SU-DHL-6 (cell line): ENCODE measurements around the gene EIF3I.
A peak's percentile ranks its signal among the peaks of the same experiment; 100 is the strongest.

ENCODE experiments used
- H2AFZ ChIP-seq: fragments of 200-600 bp; sonication (generic); 2 replicates; pipeline ENCODE4 v1.6.1; 2014; ENCODE audit warnings: low read depth, mild to moderate bottlenecking, moderate library complexity, mixed read lengths, antibody characterized with exemption, low read length; ENCODE audit not compliant: severe bottlenecking
- H3F3A ChIP-seq: fragments of 200-600 bp; shearing (Covaris generic); 2 replicates; pipeline ENCODE4 v1.6.0; 2016; ENCODE audit warnings: antibody characterized with exemption, mild to moderate bottlenecking; ENCODE audit not compliant: insufficient read depth
- H3K27ac ChIP-seq: fragments of 200-600 bp; sonication (generic); 2 replicates; pipeline ENCODE4 v1.5.1; 2016; ENCODE audit warnings: low read depth, mild to moderate bottlenecking, low read length, moderate library complexity, mixed read lengths
- H3K27me3 ChIP-seq: fragments of 200-600 bp; sonication (generic), shearing (Covaris generic); 2 replicates; pipeline ENCODE4 v1.6.0; 2014; ENCODE audit warnings: mild to moderate bottlenecking, low read length
- H3K36me3 ChIP-seq: fragments of 200-600 bp; sonication (generic); 2 replicates; pipeline ENCODE4 v1.6.1; 2014; ENCODE audit warnings: mild to moderate bottlenecking, low read length, mixed read lengths
- H3K4me2 ChIP-seq: fragments of 300-600, 200-600 bp; shearing (Covaris generic), sonication (generic); 2 replicates; pipeline ENCODE4 v1.6.0; 2014; ENCODE audit warnings: low read length, low read depth, mild to moderate bottlenecking; ENCODE audit not compliant: poor library complexity, severe bottlenecking
- H3K4me3 ChIP-seq: fragments of 200-600 bp; sonication (generic); 2 replicates; pipeline ENCODE4 v1.5.1; 2014; ENCODE audit warnings: antibody characterized with exemption, low read length, mild to moderate bottlenecking, mixed read lengths; ENCODE audit not compliant: insufficient read depth, poor library complexity, severe bottlenecking
- H3K79me2 ChIP-seq: fragments of 200-600 bp; sonication (generic); 2 replicates; pipeline ENCODE4 v1.6.1; 2014; ENCODE audit warnings: mild to moderate bottlenecking, low read length, moderate library complexity; ENCODE audit not compliant: insufficient read depth
- H3K9ac ChIP-seq: fragments of 200-600 bp; sonication (generic); 2 replicates; pipeline ENCODE4 v1.7.0; 2014; ENCODE audit warnings: mild to moderate bottlenecking, low read length
- H3K9me2 ChIP-seq: fragments of 200-600 bp; sonication (generic); replicated peaks from 2 replicates; pipeline ENCODE4 v1.6.1; 2014; ENCODE audit warnings: low read length; ENCODE audit not compliant: insufficient read depth
- H3K9me3 ChIP-seq: fragments of 200-600 bp; sonication (generic); 2 replicates; pipeline ENCODE4 v1.6.1; 2014; ENCODE audit warnings: low read length, mixed read lengths; ENCODE audit not compliant: insufficient read depth
- H4K20me1 ChIP-seq: fragments of 200-600 bp; sonication (generic); 2 replicates; pipeline ENCODE4 v1.6.1; 2014; ENCODE audit warnings: low read depth, mild to moderate bottlenecking, antibody characterized with exemption, low read length, moderate library complexity, mixed read lengths
- EZH2phosphoT487 ChIP-seq: fragments of 200-600 bp; sonication (generic), shearing (Covaris generic); conservative IDR thresholded peaks from 2 replicates; pipeline ENCODE4 v1.6.1; 2018; ENCODE audit warnings: mild to moderate bottlenecking, antibody characterized with exemption, low read length, moderate library complexity, mixed read lengths
- TF ChIP-seq, protein P1 (sequence below): fragments of 200-600 bp; sonication (generic); IDR thresholded peaks from one replicate; pipeline ENCODE4 v1.5.1; 2017; ENCODE audit warnings: antibody characterized with exemption, mild to moderate bottlenecking, low read length, moderate library complexity; ENCODE audit not compliant: insufficient read depth, poor library complexity, severe bottlenecking

The EIF3I gene

DNA sequence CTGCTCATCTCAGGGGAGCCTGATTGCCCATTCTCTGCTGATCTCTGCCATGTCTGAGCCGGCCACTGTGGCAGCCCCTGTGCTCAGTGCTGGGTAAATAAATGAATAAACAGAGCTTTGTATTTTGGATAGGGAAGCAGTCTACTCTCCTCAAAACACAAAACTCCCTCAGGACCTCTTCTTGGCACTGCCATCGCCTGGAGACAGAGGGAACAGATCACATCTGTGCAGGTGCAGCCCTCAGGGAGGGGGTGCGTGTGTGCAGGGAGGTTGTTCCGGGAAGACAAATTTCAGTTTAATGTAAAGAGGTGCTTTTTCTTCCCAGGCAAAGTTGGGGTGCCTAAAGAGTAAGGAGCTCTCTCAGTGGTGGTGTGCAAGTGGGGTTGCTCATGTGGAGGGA, 17.1 kb downstream of the EIF3I start:
- no peak for TF ChIP-seq EZH2phosphoT487
- TF ChIP-seq, protein P1, sequence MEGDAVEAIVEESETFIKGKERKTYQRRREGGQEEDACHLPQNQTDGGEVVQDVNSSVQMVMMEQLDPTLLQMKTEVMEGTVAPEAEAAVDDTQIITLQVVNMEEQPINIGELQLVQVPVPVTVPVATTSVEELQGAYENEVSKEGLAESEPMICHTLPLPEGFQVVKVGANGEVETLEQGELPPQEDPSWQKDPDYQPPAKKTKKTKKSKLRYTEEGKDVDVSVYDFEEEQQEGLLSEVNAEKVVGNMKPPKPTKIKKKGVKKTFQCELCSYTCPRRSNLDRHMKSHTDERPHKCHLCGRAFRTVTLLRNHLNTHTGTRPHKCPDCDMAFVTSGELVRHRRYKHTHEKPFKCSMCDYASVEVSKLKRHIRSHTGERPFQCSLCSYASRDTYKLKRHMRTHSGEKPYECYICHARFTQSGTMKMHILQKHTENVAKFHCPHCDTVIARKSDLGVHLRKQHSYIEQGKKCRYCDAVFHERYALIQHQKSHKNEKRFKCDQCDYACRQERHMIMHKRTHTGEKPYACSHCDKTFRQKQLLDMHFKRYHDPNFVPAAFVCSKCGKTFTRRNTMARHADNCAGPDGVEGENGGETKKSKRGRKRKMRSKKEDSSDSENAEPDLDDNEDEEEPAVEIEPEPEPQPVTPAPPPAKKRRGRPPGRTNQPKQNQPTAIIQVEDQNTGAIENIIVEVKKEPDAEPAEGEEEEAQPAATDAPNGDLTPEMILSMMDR, result no peak
- Histone ChIP-seq H4K20me1 (no peaks in the 10 kb centered on the region), H3K27ac (no peak overlapping the region), H3K9ac (no peak overlapping the region), H3K4me3 (no peak overlapping the region), H3K9me2 (no peaks in the 10 kb centered on the region), H3K9me3 (no peaks in the 10 kb centered on the region), H3K27me3 (no peaks in the 10 kb centered on the region), H2AFZ (no peak overlapping the region), H3F3A (peaks cover 17% of the 10 kb centered on the region), H3K36me3 (no peaks in the 10 kb centered on the region), H3K79me2 (no peaks in the 10 kb centered on the region), H3K4me2 (no peak overlapping the region)

GRCh38 chr1:32239790-32240139, 17.6 kb downstream of the EIF3I start:
- Histone ChIP-seq H3K27ac (no peak overlapping the region), H3K79me2 (no peaks in the 10 kb centered on the region), H3K4me2 (peak overlapping the region; percentile 82), H3K9me3 (no peaks in the 10 kb centered on the region), H3K27me3 (no peaks in the 10 kb centered on the region), H2AFZ (no peak overlapping the region), H3K9me2 (no peaks in the 10 kb centered on the region), H3K9ac (peak overlapping the region; percentile 55; the same call in 1 of the 2 replicates), H4K20me1 (no peaks in the 10 kb centered on the region), H3K36me3 (no peaks in the 10 kb centered on the region), H3F3A (peaks cover 17% of the 10 kb centered on the region), H3K4me3 (no peak overlapping the region)
- TF ChIP-seq, protein P1, result no peak
- no peak for TF ChIP-seq EZH2phosphoT487

- Histone ChIP-seq H3K27me3 (no peaks in the 10 kb centered on the region), H4K20me1 (no peaks in the 10 kb centered on the region), H3K9ac (peak overlapping the region; percentile 55), H3K27ac (peak overlapping the region; percentile 3; the same call in 1 of the 2 replicates), H3F3A (peaks cover 18% of the 10 kb centered on the region), H3K36me3 (no peaks in the 10 kb centered on the region), H2AFZ (peak overlapping the region; percentile 70), H3K9me3 (no peaks in the 10 kb centered on the region), H3K79me2 (no peaks in the 10 kb centered on the region), H3K4me3 (peak overlapping the region; percentile 50), H3K4me2 (peak overlapping the region; percentile 82), H3K9me2 (no peaks in the 10 kb centered on the region)
- TF ChIP-seq, protein P1, result no peak
- TF ChIP-seq EZH2phosphoT487, result no peak
Measured at GRCh38 chr1:32240140-32240951, 18.1 kb downstream of the EIF3I start.
